Amniotic stem cell (primary cell): ENCODE measurements around the gene PTPN1.
A peak's percentile ranks its signal among the peaks of the same experiment; 100 is the strongest.
"Not testable (repeated sequence)": the region's sequence is repeated elsewhere in the genome, so short reads cannot be mapped to it uniquely, and the experiment has no call there.

ENCODE experiments used
- DNase-seq: peaks from one replicate; lab custom pipeline; 2025; lab: John Stamatoyannopoulos, UW

The PTPN1 gene

GRCh38 chr20:50509923-50510705, at the start of gene PTPN1:
PTPN1 (plus strand) TSS chr20:50510383; CDS start chr20:50510528, 145 bp downstream.
- peak; percentile 97 for DNase-seq

DNA sequence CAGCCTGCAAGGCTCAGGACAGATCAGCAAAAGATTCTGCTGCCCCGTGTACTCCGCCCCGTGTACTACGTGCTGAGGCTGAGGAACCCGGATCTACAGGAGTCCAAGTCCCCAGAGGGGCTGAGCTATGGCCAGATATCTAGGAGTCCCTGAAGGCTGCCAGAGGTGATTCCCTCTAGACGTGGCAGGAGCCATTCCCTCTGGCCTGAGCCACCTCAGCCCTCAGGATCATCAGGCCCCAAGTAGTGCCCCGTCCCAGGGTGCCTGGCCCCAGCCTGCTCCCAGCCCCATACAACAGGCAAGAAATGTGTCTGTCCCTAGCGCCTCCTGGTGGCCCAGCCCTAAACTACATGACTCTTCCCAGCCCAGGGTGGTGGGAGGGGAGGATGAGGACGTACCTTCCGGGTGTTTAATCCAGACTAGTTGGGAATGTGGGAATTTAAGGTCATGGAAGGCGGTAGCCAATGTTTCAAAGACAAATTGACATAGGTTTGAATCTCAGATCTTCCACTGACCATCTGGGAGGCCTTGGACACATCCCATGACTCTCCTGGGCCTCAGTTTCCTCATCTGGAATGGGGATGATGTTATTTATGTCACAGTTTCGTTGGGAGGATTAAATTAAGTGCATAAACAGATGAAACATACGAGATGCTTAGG, 49.4 kb upstream of the PTPN1 start:
- DNase-seq = peak; percentile 40

DNA sequence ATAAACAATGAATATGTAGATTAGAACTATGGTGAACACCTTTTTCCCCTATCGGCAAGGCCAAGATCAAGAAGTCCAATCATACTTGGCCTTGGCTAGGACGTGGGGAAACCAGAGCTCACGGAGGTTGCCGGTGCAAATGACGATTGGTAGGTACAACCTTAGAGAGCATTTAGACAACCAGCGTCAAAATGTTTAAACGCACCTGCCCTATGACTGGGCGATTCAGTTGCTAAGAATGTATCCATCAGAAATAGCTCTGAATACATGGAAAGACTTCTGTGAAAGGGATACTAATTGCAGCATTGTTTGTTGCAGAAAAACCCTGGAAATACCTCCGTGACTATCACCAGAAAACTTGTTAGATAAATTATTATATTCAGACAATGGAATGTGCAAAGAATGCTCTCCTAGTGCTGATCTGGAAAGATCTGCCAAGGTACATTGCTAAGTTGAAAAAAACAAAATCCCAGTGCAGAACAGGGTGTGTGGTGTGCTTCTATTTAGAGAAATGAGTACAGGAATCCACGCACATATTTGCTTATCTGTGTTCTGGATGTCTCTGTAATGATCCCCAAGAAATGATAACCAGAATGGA, 48.0 kb upstream of the PTPN1 start:
- no peak for DNase-seq

DNA sequence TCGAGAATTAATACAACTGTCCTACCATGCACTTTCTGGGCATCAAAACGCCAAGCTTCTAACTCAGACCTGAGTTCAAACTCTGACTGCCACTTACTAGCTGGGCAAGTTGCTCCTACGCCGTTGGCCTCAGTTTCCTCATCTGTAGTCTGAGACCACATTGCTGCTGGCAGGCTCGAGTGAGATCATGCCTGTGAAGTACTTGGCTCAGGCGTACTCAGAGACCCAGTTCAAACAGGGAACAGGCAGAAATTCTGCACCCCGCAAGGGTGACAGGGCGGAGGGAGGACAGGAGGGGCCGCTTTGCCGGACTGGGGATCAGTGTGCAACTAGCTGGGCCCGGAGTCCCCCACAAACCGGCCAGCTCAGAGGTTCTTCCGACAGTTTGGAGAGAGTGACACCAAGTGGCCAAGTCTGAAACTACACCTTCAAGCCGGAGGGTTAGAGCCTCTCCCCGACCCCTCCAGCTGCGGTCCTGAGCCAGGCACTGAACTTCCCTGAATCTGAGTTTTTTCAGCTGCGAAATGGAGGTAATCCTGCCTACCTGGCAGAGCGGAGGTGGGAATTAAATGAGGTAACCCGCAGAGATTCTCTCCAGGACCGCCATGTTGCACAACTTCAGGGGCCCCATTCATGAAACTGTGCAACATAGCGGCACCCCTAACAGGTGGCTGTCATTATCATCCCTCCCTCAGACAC, 46.0 kb upstream of the PTPN1 start:
- peak; percentile 4 for DNase-seq

DNA sequence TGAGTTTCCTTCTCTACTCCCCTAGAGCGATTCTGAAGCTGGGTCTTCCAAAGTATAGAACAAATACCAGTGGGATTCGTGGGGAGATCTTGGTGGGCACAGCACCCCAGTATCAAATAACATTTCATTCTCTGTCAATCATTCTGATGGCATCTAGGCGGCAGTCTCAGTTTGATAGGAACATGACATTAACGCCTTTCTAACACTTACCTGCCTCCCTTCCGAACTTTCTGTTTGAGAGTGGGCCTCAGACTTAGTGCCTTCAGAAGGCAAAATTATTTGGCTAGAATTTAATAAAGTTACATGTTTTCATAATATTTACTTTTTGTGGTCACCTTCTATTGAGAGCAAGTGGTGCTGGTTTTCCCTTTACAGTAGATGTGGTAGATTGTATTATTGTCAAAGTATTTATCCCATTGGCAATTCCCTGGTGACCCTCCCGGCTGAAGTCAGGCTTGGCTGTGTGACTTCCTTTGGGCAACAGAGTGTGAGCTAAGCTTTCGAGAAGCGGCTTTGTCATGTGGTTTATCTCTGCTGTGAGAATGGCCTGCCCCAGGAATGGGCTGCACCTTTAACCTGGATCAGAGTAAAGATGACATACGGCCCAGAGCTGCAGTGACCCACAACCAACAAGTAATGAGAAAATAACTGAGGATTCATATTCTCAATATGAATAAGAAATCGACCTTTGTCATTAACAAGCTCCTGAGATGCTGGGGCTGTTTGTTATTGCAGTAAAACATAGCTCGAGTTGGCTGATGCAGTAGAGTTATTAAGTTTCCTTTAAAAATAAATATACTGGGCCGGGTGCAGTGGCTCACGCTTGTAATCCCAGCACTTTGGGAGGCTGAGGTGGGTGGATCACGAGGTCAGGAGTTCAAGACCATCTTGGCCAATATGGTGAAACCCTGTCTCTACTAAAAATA, 45.2 kb upstream of the PTPN1 start:
- no peak for DNase-seq

DNA sequence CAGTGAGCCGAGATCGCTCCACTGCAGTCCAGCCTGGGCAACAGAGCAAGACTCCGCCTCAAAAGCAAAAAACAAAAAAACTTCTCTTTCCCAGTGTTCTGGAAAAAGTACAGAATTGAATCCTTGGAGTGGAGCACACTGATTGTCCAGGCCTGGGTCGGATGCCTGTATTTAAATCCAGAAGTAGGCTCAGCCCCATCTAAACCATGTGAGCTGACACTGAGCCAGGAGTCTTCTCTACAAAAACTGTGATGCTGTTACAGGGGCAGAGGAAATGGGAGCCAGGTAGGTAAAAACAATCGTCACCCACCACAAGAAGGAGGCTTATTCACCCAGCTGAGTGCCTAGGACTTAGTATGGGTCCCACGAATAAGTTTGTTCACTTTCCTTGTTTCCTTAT, 43.0 kb upstream of the PTPN1 start:
- DNase-seq = no peak

GRCh38 chr20:50467718-50468356, 42.3 kb upstream of the PTPN1 start:
- peak; percentile 5 for DNase-seq

- no peak for DNase-seq
Measured at GRCh38 chr20:50468378-50468798, 41.8 kb upstream of the PTPN1 start.

DNA sequence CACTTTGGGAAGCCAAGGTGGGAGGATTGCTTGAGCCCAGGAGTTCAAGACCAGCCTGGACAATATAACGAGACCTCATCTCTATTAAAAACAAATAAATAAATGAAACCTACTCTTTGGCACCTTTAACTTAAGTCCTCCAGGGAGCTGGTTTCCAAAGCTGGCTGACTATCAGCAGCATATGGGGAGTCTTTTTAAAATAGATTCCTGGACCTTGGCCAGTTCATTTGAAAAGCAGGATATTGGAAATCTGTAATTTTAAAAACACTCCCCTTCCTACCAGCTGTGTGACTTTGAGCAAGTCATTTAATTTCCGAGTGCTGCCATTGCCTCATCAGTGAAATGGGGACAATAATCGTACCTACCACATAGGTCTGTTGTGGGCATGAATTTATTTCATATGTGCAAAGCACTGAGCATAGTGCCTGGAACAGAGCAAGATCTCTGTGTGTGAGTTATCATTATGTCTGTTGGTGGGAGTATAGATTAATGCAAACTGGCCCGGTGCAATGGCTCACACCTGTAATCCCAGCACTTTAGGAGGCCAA, 40.9 kb upstream of the PTPN1 start:
- no peak for DNase-seq

DNA sequence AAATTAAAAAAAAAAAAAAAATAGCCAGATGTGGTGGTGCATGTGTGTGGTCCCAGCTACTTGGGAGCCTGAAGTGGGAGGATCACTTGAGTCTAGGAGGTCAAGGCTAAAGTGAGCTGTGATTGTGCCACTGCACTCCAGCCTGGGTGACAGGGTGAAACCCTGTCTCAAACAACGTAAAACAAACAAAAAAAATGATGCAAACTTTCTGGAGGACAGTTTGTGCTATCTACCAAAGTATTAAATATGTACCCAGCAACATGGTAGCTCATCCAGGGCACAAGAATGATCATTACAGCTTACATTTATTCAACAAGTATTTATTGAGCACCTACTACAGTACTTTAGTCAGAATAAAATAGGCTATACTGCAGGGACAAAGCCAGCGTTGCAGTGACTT, 40.4 kb upstream of the PTPN1 start:
- DNase-seq = no peak

GRCh38 chr20:50470264-50470858, 39.8 kb upstream of the PTPN1 start:
- no peak for DNase-seq

GRCh38 chr20:50471231-50471630, 39.0 kb upstream of the PTPN1 start:
- no peak for DNase-seq

DNA sequence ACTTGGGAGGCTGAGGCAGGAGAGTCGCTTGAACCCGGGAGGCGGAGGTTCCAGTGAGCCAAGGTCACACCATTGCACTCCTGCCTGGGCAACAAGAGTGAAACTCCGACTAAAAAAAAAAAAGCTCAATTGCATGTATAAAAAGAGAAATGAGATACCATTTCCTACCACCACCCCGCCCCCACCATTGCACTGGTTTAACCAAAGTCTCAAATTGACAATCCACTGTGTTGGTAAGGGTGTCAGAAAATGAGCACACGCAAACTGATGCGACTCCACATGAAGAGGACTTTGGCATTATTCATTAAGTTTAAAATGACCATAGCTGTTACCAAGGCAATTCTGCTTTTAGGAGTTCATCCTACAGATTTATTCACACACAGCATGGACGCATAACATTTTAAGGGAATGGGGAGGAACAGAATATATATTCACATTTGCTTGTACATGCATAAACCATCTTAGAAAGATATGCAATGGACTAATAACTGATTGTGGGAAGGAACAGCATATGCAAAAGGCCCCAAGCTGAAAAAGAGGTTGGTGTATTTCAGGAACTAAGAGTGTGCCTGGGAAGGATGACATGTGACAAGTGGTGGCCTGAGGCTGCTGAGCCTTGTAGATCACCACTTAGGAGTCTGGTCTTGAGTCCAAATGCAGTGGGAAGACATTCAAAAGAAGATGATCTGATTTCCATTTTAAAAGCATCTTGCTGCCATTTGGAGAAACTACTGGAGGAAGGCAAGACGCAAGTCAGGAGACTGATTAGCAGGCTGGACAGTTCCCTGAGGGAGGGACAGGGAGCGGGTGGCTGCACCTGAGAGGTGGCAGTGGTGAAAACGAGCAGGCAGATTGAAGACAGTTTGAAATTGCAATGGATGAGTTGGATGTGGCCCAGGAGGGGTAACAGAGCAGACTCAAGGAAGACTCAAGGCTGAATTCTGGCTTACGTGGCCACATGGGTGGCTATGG, 37.2 kb upstream of the PTPN1 start:
- no peak for DNase-seq

- DNase-seq = not testable (repeated sequence)
Measured at GRCh38 chr20:50474356-50474755, 35.8 kb upstream of the PTPN1 start.

DNA sequence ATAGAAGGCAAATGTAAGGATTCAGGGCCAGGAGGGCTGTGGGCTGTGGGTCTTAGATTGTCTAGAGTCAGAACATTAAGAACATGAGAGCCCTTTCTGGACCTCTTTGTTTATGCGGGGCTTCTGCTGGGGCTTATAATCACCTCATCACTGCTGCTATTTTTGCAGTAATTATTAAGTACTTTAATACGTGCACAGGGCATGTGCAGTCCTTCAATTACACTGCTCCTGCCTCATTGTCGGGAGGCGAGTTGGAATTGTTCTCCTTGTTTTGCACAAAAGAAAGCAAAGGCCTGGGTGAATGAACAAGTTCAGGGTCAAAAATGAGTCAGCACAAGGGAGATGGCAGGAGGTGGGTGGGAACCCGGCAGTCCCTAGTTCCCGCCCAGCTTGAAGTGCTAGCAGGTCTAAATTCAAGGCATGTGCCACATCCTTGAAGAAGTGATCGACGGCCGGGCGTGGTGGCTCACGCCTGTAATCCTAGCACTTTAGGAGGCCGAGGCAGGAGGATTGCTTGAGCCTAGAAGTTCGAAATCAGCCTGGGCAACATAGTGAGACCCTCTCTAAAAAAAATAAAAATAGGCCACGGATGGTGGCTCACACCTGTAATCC, 34.4 kb upstream of the PTPN1 start:
- DNase-seq = no peak

DNA sequence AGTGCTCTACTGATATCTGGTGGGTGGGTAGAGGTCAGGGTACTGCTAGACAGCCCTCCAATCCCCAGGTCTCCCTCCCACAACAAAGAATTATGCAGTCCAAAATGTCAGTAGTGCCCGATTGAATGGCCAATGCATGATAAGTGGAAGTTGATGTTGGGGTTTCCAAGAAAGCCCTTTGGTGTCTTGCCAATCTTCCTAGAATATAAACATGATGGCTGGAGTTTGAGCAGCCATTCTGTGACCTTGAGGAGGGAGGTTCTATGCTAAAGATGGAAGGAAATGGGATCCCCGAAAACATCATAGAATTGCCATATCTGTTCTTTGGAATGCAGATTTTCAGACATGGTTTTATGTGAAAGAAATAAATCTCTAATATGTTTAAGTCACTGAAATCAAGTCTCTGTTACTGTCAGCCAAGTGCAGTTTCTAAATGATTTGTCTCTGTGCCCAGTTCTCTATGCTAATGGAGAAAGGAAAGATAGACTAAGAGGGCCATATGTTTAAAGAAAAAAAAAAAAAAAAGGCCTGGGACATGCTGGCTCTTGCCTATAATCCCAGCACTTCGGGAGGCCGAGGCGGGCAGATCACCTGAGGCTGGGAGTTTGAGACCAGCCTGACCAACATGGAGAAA, 32.8 kb upstream of the PTPN1 start:
- DNase-seq = no peak

GRCh38 chr20:50478162-50478990, 31.8 kb upstream of the PTPN1 start:
- no peak for DNase-seq
